A673 (cell line): ENCODE results near the gene SCAMP4. TPM values are rescaled to one million over a fixed set of nuclear protein-coding genes. Genes with fewer than 3 reads are reported as not detected.

Experiments
- BruUV-seq: library from RNA; stranded (reverse); fragments of 400-500 nt; replicated peaks from 2 replicates; lab custom pipeline; 2021; lab: Mats Ljungman, UMichigan
- CTCF ChIA-PET: fragments of 300-600 bp; sonication (Branson Sonifier 250); formaldehyde crosslinking; loops from one replicate; lab custom pipeline; 2022; ENCODE audit warnings: antibody characterized with exemption; lab: Charles Lee
- POLR2A ChIA-PET: fragments of 300-600 bp; sonication (Branson Sonifier 250); formaldehyde crosslinking; loops from one replicate; lab custom pipeline; 2022; ENCODE audit warnings: antibody characterized with exemption; ENCODE audit not compliant: low non-redundant PET; lab: Charles Lee
- DNase-seq: peaks from one replicate; pipeline ENCODE4 v3.0.0-alpha.2; 2015; ENCODE audit warnings: low spot score
- H3K27ac ChIP-seq: fragments of 200-600 bp; sonication (generic); 2 replicates; pipeline ENCODE4 v1.5.1; 2016; ENCODE audit warnings: mixed run types, low read depth, mild to moderate bottlenecking, mixed read lengths, antibody characterized with exemption, low read length; ENCODE audit not compliant: poor library complexity, severe bottlenecking
- H3K27me3 ChIP-seq: fragments of 200-600 bp; sonication (generic); replicated peaks from 2 replicates; pipeline ENCODE4 v1.6.1; 2017; ENCODE audit warnings: mixed run types, low read depth, mild to moderate bottlenecking, mixed read lengths, antibody characterized with exemption, low read length; ENCODE audit not compliant: insufficient read depth, poor library complexity
- H3K36me3 ChIP-seq: fragments of 200-600 bp; sonication (generic); 2 replicates; pipeline ENCODE4 v1.6.1; 2016; ENCODE audit warnings: mixed run types, mild to moderate bottlenecking, mixed read lengths, antibody characterized with exemption, low read length; ENCODE audit not compliant: insufficient read depth, poor library complexity, severe bottlenecking
- H3K4me1 ChIP-seq: fragments of 200-600 bp; sonication (generic); 2 replicates; pipeline ENCODE4 v1.6.1; 2017; ENCODE audit warnings: mixed run types, mild to moderate bottlenecking, mixed read lengths, antibody characterized with exemption, low read length; ENCODE audit not compliant: insufficient read depth, poor library complexity, severe bottlenecking
- H3K4me3 ChIP-seq: fragments of 200-600 bp; sonication (generic); 2 replicates; pipeline ENCODE4 v1.5.1; 2016; ENCODE audit warnings: low read depth, mixed run types, mild to moderate bottlenecking, mixed read lengths, low read length; ENCODE audit not compliant: poor library complexity, severe bottlenecking
- H3K9me3 ChIP-seq: fragments of 200-600 bp; sonication (generic); 2 replicates; pipeline ENCODE4 v1.6.1; 2016; ENCODE audit warnings: mixed run types, low read depth, mild to moderate bottlenecking, mixed read lengths, antibody characterized with exemption, low read length; ENCODE audit not compliant: poor library complexity, severe bottlenecking
- CTCF ChIP-seq: fragments of 300-800, 200-600 bp; sonication (generic); conservative IDR thresholded peaks from 2 replicates; pipeline ENCODE4 v1.5.1; 2017; ENCODE audit warnings: low read depth, mild to moderate bottlenecking, antibody characterized with exemption, low read length, moderate library complexity, mixed read lengths
- EZH2 ChIP-seq: fragments of 200-600 bp; sonication (generic); IDR thresholded peaks from 2 replicates; pipeline ENCODE4 v1.6.1; 2017; ENCODE audit warnings: borderline replicate concordance, low read depth, mild to moderate bottlenecking, mixed read lengths, antibody characterized with exemption, low read length; ENCODE audit not compliant: poor library complexity, severe bottlenecking
- intact Hi-C: fragments of 100-400 bp; cut with micrococcal nuclease; formaldehyde crosslinking; loops from one replicate; pipeline ENCODE4 v1.10.0; 2022; ENCODE audit not compliant: unreplicated experiment
- total RNA-seq: library from RNA; stranded (reverse); gene quantifications from 2 replicates; pipeline ENCODE4 v1.2.3, GENCODE V29; 2021

The SCAMP4 gene
- total RNA-seq, 1 experiment from 2014 or later, result 88.4 TPM

GRCh38 chr19:1954532-1954933, 49.3 kb downstream of the SCAMP4 start:
- no TSS peak for BruUV-seq
- Histone ChIP-seq H3K4me1 (no peaks in the 10 kb centered on the region), H3K4me3 (no peak overlapping the region), H3K27ac (no peak overlapping the region), H3K9me3 (no peaks in the 10 kb centered on the region), H3K27me3 (no peaks in the 10 kb centered on the region), H3K36me3 (peaks cover 3% of the 10 kb centered on the region)
- intact Hi-C loops, result no loop called here
- ChIA-PET CTCF (no interaction called here), POLR2A (no interaction called here)
- TF ChIP-seq EZH2 (no peak), CTCF (no peak)
- DNase-seq, result no peak

GRCh38 chr19:1955171-1956121, 50.2 kb downstream of the SCAMP4 start:
- H3K4me3 ChIP-seq, result no peak overlapping the region
- no peaks in the 10 kb centered on the region for H3K27me3 ChIP-seq
- TF ChIP-seq EZH2 (no peak), CTCF (no peak)
- POLR2A ChIA-PET, result no interaction called here
- no peak for DNase-seq
- no TSS peak for BruUV-seq
- no peak overlapping the region for H3K27ac ChIP-seq
- intact Hi-C loops, result no loop called here
- peaks cover 2% of the 10 kb centered on the region for H3K36me3 ChIP-seq
- H3K9me3 ChIP-seq, result no peaks in the 10 kb centered on the region
- CTCF ChIA-PET, result no interaction called here
- H3K4me1 ChIP-seq, result no peaks in the 10 kb centered on the region

GRCh38 chr19:1956122-1956494, 50.9 kb downstream of the SCAMP4 start:
- TF ChIP-seq CTCF, result no peak
- TF ChIP-seq EZH2, result no peak
- CTCF ChIA-PET, result no interaction called here
- H3K4me3 ChIP-seq, result no peak overlapping the region
- no peaks in the 10 kb centered on the region for H3K9me3 ChIP-seq
- POLR2A ChIA-PET, result no interaction called here
- H3K27ac ChIP-seq, result no peak overlapping the region
- BruUV-seq, result no TSS peak
- H3K4me1 ChIP-seq, result no peaks in the 10 kb centered on the region
- H3K36me3 ChIP-seq, result no peaks in the 10 kb centered on the region
- H3K27me3 ChIP-seq, result no peaks in the 10 kb centered on the region
- intact Hi-C loops, result no loop called here
- no peak for DNase-seq
